HEK293 (cell line): ENCODE results near the gene STAM2.

Experiments
- CTCF ChIA-PET: fragments of 350-600 bp; formaldehyde crosslinking; extraction: SDS; loops from one replicate; lab custom pipeline; 2021; ENCODE audit warnings: antibody characterized with exemption; lab: Yijun Ruan, JAX
- POLR2A ChIA-PET: fragments of 300-600 bp; formaldehyde crosslinking; extraction: SDS; loops from one replicate; lab custom pipeline; 2020; ENCODE audit warnings: antibody characterized with exemption, inconsistent platforms; lab: Yijun Ruan, JAX
- H3K27ac ChIP-seq: fragments of 200-500 bp; sonication (Bioruptor generic); 2 replicates; pipeline ENCODE4 v1.5.1; 2014; ENCODE audit warnings: low read depth, low read length, control low read depth, inconsistent platforms; ENCODE audit errors: extremely low read depth
- H3K36me3 ChIP-seq, 2 experiments: fragments of 200-500 bp in 1 of 2; sonication (Bioruptor generic) in 1 of 2; 1 replicate in 1 of 2; 2 replicates in 1 of 2; pipeline ENCODE4 v1.5.1; 2014 to 2017; ENCODE audit warnings: inconsistent platforms in 2 of 2, low read length in 2 of 2; ENCODE audit not compliant: control insufficient read depth in 2 of 2, insufficient read depth in 1 of 2
- H3K4me1 ChIP-seq: fragments of 200-500 bp; sonication (Bioruptor generic); 2 replicates; pipeline ENCODE4 v1.5.1; 2014; ENCODE audit warnings: mild to moderate bottlenecking, low read length, inconsistent platforms; ENCODE audit not compliant: control insufficient read depth, insufficient read depth
- H3K4me3 ChIP-seq: 2 replicates; pipeline ENCODE4 v1.5.1; 2011; ENCODE audit warnings: low read depth, mild to moderate bottlenecking, control low read depth, low read length, moderate library complexity
- H3K9me3 ChIP-seq: fragments of 200-500 bp; sonication (Bioruptor generic); 2 replicates; pipeline ENCODE4 v1.5.1; 2014; ENCODE audit warnings: low read depth, low read length, inconsistent platforms; ENCODE audit not compliant: control insufficient read depth, insufficient read depth
- BCL11A ChIP-seq: fragments of 450-650 bp; formaldehyde crosslinking; IDR thresholded peaks from 2 replicates; pipeline ENCODE4 v1.5.1; 2016; ENCODE audit warnings: low read depth, missing biosample characterization, missing genetic modification characterization
- ELK4 ChIP-seq: IDR thresholded peaks from 2 replicates; pipeline ENCODE4 v1.6.1; 2011; ENCODE audit warnings: mild to moderate bottlenecking, low read depth, low read length, borderline replicate concordance
- HOXA7 ChIP-seq: sonication (generic); formaldehyde crosslinking; IDR thresholded peaks from 2 replicates; pipeline ENCODE4 v1.8.1; 2022; ENCODE audit warnings: missing genetic modification reagents, borderline replicate concordance
- MZF1 ChIP-seq: fragments of 450-650 bp; formaldehyde crosslinking; IDR thresholded peaks from 2 replicates; pipeline ENCODE4 v1.5.1; 2017; ENCODE audit warnings: missing biosample characterization, missing genetic modification characterization, borderline replicate concordance
- PRDM6 ChIP-seq: fragments of 450-650 bp; formaldehyde crosslinking; IDR thresholded peaks from 2 replicates; pipeline ENCODE4 v1.5.1; 2017; ENCODE audit warnings: missing biosample characterization, missing genetic modification characterization
- TSHZ1 ChIP-seq: fragments of 450-650 bp; formaldehyde crosslinking; IDR thresholded peaks from 2 replicates; pipeline ENCODE4 v1.5.1; 2016; ENCODE audit warnings: missing biosample characterization, missing genetic modification characterization, borderline replicate concordance
- ZNF169 ChIP-seq: fragments of 450-650 bp; formaldehyde crosslinking; IDR thresholded peaks from 2 replicates; pipeline ENCODE4 v1.5.1; 2016; ENCODE audit warnings: missing biosample characterization, missing genetic modification characterization
- ZNF211 ChIP-seq: fragments of 450-650 bp; formaldehyde crosslinking; IDR thresholded peaks from 2 replicates; pipeline ENCODE4 v1.5.1; 2016; ENCODE audit warnings: low read depth, missing biosample characterization, missing genetic modification characterization
- ZNF26 ChIP-seq: fragments of 450-650 bp; formaldehyde crosslinking; IDR thresholded peaks from 2 replicates; pipeline ENCODE4 v1.5.1; 2016; ENCODE audit warnings: missing biosample characterization, missing genetic modification characterization
- ZNF274 ChIP-seq, 2 experiments: fragments of 200-500 bp in 1 of 2; fragments of 450-650 bp in 1 of 2; sonication (Bioruptor generic) in 1 of 2; formaldehyde crosslinking in 1 of 2; IDR thresholded peaks; 2 replicates each; pipeline versions ENCODE4 v1.5.1 to v1.6.1; 2014 to 2016; ENCODE audit warnings: borderline replicate concordance in 1 of 2, inconsistent platforms in 1 of 2, low read length in 1 of 2, missing biosample characterization in 1 of 2, missing genetic modification characterization in 1 of 2
- ZNF350 ChIP-seq: fragments of 450-650 bp; formaldehyde crosslinking; IDR thresholded peaks from 2 replicates; pipeline ENCODE4 v1.5.0; 2017; ENCODE audit warnings: missing biosample characterization, mild to moderate bottlenecking, missing genetic modification characterization
- ZNF548 ChIP-seq: fragments of 450-650 bp; formaldehyde crosslinking; IDR thresholded peaks from 2 replicates; pipeline ENCODE4 v1.5.1; 2016; ENCODE audit warnings: missing biosample characterization, missing genetic modification characterization
- ZNF645 ChIP-seq: fragments of 450-650 bp; formaldehyde crosslinking; IDR thresholded peaks from 2 replicates; pipeline ENCODE4; 2016; ENCODE audit warnings: missing biosample characterization, missing genetic modification characterization
- ZSCAN4 ChIP-seq: fragments of 450-650 bp; formaldehyde crosslinking; IDR thresholded peaks from 2 replicates; pipeline ENCODE4 v1.5.1; 2017; ENCODE audit warnings: missing biosample characterization, missing genetic modification characterization

The STAM2 gene

GRCh38 chr2:152132306-152132705, 43.3 kb downstream of the STAM2 start:
- Histone ChIP-seq H3K27ac (no peak overlapping the region), H3K9me3 (no peaks in the 10 kb centered on the region), H3K4me3 (no peak overlapping the region), H3K36me3 (no peaks in the 10 kb centered on the region), H3K4me1 (no peaks in the 10 kb centered on the region; the same call in 1 of the 2 replicates)
- CTCF ChIA-PET = no interaction called here
- no peak for TF ChIP-seq ZNF26 (tag by site-specific recombination)
- TF ChIP-seq ZNF548 (tag by site-specific recombination) = no peak
- TF ChIP-seq BCL11A (tag by site-specific recombination) = no peak
- TF ChIP-seq MZF1 = no peak
- no peak for TF ChIP-seq ZNF211
- no peak for TF ChIP-seq ZNF350 (tag by site-specific recombination)
- POLR2A ChIA-PET = no interaction called here

- CTCF ChIA-PET = interaction anchor here (1.0 kb wide), 1 partner anchor 91 kb away, joined by 3 read pairs; no protein-coding TSS in a partner anchor
Measured at GRCh38 chr2:152127628-152128027, 47.9 kb downstream of the STAM2 start.

More at GRCh38 chr2:152127628-152128027, 47.9 kb downstream of the STAM2 start:
- POLR2A ChIA-PET = interaction anchor here (0.7 kb wide), 1 partner anchor 681 kb away, joined by 3 read pairs; no protein-coding TSS in a partner anchor
- Histone ChIP-seq H3K4me3 (no peak overlapping the region), H3K4me1 (no peaks in the 10 kb centered on the region), H3K27ac (no peak overlapping the region), H3K9me3 (no peaks in the 10 kb centered on the region), H3K36me3 (no peaks in the 10 kb centered on the region; a peak in 1 of 3 replicates)
- no peak for TF ChIP-seq ZNF169
- no peak for TF ChIP-seq ELK4
- TF ChIP-seq PRDM6 = peak; percentile 61
- no peak for TF ChIP-seq HOXA7 (CRISPR knock-in tag)
- TF ChIP-seq ZNF274 (IDR thresholded peaks at IDR 0.05; ENCODE audit: low read length) = no peak
- no peak for TF ChIP-seq ZNF274 (tag by site-specific recombination; IDR thresholded peaks at IDR 0.05; ENCODE audit: borderline replicate concordance)
- no peak for TF ChIP-seq TSHZ1 (tag by site-specific recombination)
- TF ChIP-seq ZSCAN4 (tag by site-specific recombination) = no peak
- TF ChIP-seq ZNF645 (tag by site-specific recombination) = no peak
